Epidermal melanocyte (primary cell): Measurements from ENCODE around the gene CERCAM.

Source experiments
- DNase-seq: peaks from one replicate; pipeline ENCODE4 v3.0.0; 2011; ENCODE audit warnings: low spot score; ENCODE audit not compliant: insufficient read length

CERCAM gene

GRCh38 chr9:128456613-128457061, 36.0 kb downstream of the CERCAM start:
- peak; percentile 85 for DNase-seq

DNA sequence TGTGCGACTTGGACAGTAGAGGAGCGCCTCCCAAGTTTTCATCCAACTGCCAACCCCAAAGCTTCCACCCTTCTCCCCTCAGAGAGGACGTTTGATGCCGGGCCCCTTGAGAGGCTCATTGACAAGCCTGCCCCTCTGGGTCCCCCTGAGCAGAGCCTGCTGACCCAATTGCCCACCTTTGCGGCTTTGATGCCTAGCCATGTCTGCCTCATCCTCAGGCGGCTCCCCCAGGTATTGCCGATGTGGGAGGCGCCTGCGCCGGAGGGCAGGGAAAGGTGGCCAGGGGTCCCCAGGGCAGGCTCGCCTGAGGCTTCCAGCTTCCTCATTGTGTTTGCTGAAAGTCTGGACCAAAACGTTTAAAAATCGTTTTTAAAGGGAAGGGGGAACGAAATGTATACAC, 36.5 kb downstream of the CERCAM start:
- no peak for DNase-seq

DNA sequence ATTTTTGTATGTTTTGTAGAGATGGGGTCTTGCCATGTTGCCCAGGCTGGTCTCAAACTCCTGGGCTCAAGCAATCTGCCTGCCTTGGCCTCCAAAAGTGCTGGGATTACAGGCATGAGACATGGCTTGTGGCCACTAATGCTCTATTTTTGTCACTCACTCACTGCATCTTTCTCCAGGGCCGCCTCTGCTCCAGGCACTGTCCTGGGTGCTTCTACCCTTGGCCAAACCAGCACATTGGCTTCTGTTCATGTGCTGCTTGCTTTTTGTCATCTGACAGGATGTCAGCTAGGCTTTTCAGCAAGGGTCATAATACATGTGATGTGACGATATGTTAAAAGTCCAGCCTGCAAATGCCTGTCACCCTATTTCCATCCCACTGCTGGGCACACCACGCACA, 38.4 kb downstream of the CERCAM start:
- no peak for DNase-seq

- no peak for DNase-seq
Observed at GRCh38 chr9:128469070-128469469, 48.4 kb downstream of the CERCAM start.

GRCh38 chr9:128470560-128470959, 49.9 kb downstream of the CERCAM start:
- no peak for DNase-seq

DNA sequence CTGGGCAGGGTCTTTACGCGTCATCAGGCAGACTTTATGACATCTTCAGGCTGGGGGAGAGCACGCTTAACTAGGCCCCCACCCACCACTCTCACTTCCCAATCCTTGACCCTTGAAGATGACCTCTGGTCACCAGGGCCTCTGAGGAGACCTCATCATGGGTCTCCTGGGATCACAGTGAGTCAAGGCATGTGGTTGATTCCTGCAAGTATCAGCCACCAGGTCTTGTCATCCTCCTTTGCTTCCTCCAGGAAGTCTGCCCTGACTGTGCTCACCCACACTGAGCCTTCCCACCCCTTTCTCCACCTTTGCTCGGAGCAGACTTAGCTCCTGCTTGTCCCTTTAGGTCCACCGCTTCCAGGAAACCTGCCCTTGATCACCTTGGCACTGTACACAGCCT, 52.4 kb downstream of the CERCAM start:
- DNase-seq: no peak

DNA sequence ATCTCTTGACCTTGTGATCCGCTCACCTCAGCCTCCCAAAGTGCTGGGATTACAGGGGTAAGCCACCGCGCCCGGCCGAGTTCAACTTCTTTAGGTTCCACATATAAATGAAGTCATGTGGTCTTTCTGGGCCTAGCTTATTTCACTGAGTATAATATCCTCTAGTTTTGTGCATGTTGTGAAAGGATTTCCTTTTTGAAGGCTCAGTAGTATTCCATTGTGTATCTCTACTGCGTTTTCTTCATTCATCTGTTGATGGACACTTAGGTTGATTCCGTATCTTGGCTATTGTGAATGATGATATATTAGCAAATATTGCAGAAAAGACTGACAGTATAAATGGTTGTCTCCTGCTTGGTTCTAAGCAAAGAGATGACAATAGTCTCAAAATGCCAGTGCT, 55.2 kb downstream of the CERCAM start:
- DNase-seq: no peak

GRCh38 chr9:128479262-128479661, 58.6 kb downstream of the CERCAM start:
- DNase-seq: no peak

- no peak for DNase-seq
Observed at GRCh38 chr9:128481561-128481960, 60.9 kb downstream of the CERCAM start.

DNA sequence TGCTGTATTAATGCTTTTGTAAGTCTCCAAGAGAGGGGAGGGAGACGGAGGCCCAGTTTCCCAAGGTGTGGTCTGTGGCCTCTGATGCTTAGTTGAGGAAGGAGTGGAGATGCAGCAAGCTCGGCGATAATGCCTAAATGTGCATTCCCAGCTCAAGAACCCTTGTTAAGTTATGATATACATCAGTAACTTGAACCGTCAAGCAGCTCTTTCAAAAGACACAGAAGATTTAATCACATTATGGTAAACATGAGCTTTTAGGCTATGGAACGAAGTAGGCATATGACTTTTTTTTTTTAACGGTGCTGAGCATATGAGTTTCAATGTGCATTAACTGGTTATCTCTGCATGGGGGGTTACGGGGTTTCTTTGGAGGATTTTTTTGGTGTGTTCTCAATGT, 61.5 kb downstream of the CERCAM start:
- DNase-seq: no peak

DNA sequence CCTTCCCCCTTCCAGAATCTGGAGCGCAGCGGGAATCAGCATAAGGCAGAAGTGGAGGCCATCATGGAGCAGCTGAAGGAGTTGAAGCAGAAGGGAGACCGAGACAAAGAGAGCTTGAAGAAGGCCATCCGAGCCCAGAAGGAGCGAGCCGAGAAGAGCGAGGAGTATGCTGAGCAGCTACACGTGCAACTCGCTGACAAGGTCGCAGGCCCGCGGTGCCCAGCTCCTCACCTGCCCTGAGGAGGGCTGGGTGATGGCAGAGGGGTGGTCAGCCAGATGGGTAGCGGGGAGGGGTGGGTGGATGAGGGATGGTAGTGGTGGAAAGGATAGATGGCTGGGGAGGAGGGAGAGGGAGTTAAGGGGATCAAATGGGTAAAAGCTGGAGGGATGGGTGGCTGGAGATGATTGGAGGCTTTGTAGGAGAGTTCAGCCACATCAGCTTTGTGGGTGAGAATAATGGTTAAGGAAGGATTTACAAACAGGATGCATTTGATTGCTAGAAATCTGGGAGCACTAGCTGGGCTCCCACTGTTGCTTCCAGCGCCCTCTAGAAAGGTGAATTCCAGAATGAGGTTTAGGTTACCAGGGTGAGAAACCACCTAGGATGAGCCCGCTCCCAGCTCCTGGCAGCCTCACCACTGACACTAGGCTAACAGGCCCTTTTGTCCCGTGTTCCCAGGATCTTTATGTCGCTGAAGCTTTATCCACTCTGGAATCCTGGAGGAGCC, 64.2 kb downstream of the CERCAM start:
- no peak for DNase-seq

DNA sequence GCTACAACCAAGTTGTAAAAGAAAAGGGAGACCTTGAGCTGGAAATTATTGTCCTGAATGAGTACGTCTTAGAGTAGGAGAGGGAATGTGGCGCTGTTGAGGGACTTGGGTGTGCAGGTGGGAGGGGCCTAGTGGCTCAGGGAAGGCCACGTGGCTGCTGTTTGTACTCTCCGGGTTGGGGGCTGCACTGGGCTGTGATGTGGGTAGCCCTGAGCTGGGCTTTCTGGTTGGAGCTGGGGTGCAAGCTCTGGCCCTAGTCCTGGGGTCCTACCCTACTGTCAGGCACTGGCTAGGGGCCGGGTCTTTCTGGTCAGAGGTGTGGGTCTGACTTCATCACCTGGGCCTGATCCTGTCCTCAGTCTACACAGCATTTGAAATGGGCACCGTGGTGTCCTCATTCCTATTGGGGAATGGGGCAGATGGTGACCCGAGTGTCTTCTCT, 64.8 kb downstream of the CERCAM start:
- no peak for DNase-seq

DNA sequence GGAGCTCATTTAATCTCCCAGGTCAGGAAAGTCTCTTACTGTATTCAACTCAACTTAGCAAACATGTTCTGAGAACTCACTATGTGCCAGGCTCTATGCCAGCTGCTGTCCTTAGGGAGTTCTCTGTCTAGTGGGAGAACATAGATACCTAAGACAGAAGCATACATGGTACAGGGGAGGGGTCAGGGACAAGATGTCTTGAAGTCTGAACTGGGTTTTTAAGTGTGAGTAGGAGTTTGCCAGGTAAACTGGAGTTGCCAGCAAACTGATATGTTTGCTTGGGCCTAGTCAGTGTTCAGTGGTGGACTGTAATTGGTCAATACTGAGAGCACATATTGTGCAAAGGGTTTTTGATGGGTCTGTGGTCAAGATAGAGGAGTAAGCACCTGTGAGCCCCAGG, 65.5 kb downstream of the CERCAM start:
- DNase-seq: no peak
